GM06990 (cell line): ENCODE results near the gene KLK14.

Experiments
- DNase-seq: peaks from one replicate; pipeline ENCODE4 v3.0.0-alpha.2; 2011; ENCODE audit not compliant: insufficient read length; ENCODE audit errors: extremely low read depth
- H3K27me3 ChIP-seq: replicated peaks from 2 replicates; pipeline ENCODE4 v1.6.0; 2011; ENCODE audit warnings: low read length; ENCODE audit not compliant: control insufficient read depth, insufficient read depth
- H3K36me3 ChIP-seq: 2 replicates; pipeline ENCODE4 v1.5.1; 2011; ENCODE audit warnings: low read length; ENCODE audit not compliant: control insufficient read depth, insufficient read depth
- H3K4me3 ChIP-seq: replicated peaks from 2 replicates; pipeline ENCODE4 v1.5.1; 2011; ENCODE audit warnings: low read depth, mild to moderate bottlenecking, control low read depth, low read length
- CTCF ChIP-seq: IDR thresholded peaks from 2 replicates; pipeline ENCODE4 v1.5.1; 2011; ENCODE audit warnings: low read length, control low read depth, mild to moderate bottlenecking, inconsistent platforms; ENCODE audit not compliant: insufficient read depth, poor library complexity, severe bottlenecking

KLK14 gene

DNA sequence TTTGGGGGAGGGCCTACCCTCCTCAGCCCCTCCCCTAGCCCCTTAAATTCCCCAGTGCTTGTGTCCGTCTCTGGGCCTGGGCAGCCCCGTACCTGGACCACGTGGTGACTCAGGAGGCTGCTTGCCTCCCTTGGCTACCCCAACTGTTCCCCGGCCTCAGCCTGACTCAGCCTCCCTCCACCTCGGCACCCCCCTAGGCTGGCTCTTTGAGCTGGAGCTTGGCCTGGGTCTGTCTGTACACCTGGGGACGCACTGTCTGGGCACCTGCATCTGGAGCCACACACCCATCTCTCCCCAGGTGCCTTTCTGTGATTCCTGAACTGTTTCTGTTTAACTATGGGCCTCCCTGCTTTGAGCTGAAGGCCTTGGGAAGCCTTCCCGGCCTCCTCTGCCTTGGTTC lies 1.8 kb upstream of the KLK14 start:
- TF ChIP-seq CTCF = no peak
- no peaks in the 10 kb centered on the region for H3K36me3 ChIP-seq
- no peak overlapping the region for H3K4me3 ChIP-seq
- H3K27me3 ChIP-seq = no peaks in the 10 kb centered on the region; the same call in 1 of the 2 replicates
- DNase-seq = no peak

DNA sequence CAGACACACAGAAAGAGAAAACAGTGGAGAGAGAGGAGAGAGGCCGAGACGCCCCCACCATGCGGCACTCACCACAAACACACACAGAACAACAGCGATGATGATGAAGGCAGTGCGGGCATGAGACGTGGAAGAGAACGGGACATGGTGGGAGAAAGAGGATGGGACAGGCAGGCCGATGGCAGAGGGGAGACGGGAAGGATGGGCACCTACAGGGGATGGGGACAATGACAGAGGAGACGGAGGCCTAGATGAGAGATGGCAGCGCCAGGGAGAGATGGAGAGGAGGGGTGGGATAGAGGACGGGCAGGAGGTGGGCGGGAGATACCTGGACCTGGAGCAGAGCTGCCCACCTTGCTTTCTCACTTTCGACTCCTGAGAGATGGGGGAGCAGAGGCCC lies 1.1 kb upstream of the KLK14 start:
- DNase-seq = no peak
- H3K27me3 ChIP-seq = no peaks in the 10 kb centered on the region; the same call in 1 of the 2 replicates
- no peak for TF ChIP-seq CTCF
- H3K4me3 ChIP-seq = no peak overlapping the region
- H3K36me3 ChIP-seq = no peaks in the 10 kb centered on the region

DNA sequence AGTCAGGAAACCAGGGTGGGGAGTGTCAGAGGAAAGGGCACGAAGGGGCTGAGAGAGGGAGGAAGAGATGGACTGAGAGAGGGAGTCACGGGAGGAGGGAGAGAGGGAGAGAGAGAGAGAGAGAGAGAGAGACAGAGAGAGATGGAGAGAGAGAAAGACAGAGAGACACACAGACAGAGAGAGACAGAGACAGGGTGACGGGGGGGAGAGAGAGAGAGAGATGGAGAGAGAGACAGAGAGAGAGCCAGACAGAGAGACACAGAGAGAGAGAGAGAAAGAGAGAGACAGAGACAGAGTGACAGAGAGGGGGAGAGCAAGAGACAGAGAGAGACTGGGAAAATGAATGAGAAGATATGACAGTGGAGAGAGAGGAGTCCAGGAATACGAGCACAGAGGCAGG lies 494 bp upstream of the KLK14 start:
- H3K36me3 ChIP-seq = no peaks in the 10 kb centered on the region
- no peak for TF ChIP-seq CTCF
- DNase-seq = no peak
- no peak overlapping the region for H3K4me3 ChIP-seq
- no peaks in the 10 kb centered on the region; the same call in 1 of the 2 replicates for H3K27me3 ChIP-seq

DNA sequence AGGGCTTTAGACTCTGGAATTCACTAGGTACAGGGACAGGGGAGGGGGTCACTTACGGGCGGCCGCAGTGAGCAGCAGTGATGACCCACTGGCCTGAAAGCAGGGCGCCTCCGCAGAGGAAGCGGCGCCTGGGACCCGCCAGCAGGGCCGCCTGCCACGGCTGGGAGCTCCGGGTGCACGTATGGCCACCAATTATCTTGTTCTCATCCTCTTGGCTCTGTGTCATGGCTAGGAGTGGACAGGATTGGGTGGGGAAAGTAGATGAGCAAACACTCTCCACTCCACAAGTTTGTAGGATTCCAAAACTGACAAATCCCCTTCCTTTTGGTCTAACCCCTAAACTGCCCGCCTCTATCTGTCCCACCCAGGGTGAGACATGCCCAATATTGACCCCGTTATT lies 1.2 kb downstream of the KLK14 start:
- Histone ChIP-seq H3K36me3 (no peaks in the 10 kb centered on the region), H3K27me3 (no peaks in the 10 kb centered on the region; the same call in 1 of the 2 replicates), H3K4me3 (no peak overlapping the region)
- TF ChIP-seq CTCF = no peak
- no peak for DNase-seq

DNA sequence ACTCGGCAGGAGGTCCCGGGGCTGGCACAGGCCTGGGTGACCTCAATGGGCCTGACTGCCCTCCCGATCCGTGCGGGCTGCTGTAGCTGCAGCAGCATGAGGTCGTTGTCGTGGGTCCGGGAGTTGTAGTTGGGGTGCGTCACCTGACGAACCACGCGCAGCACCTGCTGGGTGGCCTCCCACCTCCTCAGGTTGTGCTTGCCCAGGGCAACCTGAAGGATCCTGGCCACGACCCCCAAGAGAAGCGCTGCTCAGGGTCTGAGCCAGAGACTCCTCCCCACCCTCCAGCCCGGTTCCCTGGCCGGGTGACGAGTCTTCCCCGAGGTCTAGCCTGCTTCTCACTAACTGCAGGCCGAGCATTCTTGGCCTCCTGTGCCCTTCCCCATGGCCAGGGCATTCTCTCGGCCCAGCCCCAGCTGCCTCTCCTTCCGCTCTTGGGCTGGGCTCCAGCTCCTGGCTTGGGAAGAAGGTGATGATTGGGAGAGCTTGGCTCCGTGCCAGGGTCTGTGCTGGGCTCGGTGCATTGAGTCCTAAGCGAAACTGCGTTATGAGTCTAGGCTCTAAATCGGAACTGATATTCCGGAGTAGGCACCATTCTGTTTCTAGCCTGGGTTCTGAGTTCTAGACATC lies 3.1 kb downstream of the KLK14 start:
- TF ChIP-seq CTCF = no peak
- no peaks in the 10 kb centered on the region for H3K36me3 ChIP-seq
- H3K4me3 ChIP-seq = no peak overlapping the region
- DNase-seq = no peak
- no peaks in the 10 kb centered on the region; the same call in 1 of the 2 replicates for H3K27me3 ChIP-seq

DNA sequence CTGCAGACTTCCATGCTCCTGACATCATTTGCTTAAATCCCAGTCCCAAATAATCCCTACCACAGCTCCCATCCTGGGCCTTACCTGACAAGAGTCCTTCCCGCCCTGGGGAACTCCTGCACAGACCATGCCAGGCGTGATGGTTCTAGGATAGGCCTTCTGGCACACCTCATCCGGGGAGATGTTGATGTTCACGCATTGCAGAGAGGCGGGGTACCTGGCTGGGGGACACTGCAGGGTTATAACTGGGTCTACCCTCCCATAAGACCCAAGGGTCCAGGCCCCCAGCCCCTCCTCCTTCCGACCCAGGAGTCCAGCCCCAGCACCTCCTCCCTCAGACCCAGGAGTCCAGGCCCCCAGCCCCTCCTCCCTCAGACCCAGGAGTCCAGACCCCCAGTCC lies 4.0 kb downstream of the KLK14 start:
- no peak for DNase-seq
- Histone ChIP-seq H3K27me3 (no peaks in the 10 kb centered on the region; the same call in 1 of the 2 replicates), H3K4me3 (no peak overlapping the region), H3K36me3 (no peaks in the 10 kb centered on the region)
- no peak for TF ChIP-seq CTCF
